Measurements from ENCODE around the gene TRABD2B. TPM values are rescaled to one million over a fixed set of nuclear protein-coding genes. Genes with fewer than 3 reads are reported as not detected.

The TRABD2B gene
- total RNA-seq, 4 donors from 2014 or later: 0.05 to 0.15 (median 0.12) TPM

- Histone ChIP-seq H3K36me3 (no peaks in the 10 kb centered on the region), H3K27me3 (no peaks in the 10 kb centered on the region), H3K27ac (no peak overlapping the region), H3K9me3 (no peaks in the 10 kb centered on the region), H3K4me1 (peaks cover 5 to 10% of the 10 kb centered on the region in 2 donors), H3K4me3 (no peak overlapping the region)
- in situ Hi-C loops (cut with MboI; ENCODE audit: low sequenced_read_pairs in 4 of 4) (no loop called here), intact Hi-C loops (cut with DNase I; ENCODE audit: low total_unique reads) (no loop called here)
- DNase-seq: no peak
- TF ChIP-seq CTCF (IDR thresholded peaks at IDR 0.05 in 4 of 5, conservative IDR thresholded peaks at IDR 0.05 in 1 of 5) (no peak), POLR2A (IDR thresholded peaks at IDR 0.05) (no peak)
- ATAC-seq: no peak
Measured at GRCh38 chr1:47968556-47968888, 28.7 kb downstream of the TRABD2B start.

GRCh38 chr1:47967864-47968555 is 29.2 kb downstream of the TRABD2B start:
- intact Hi-C loops (cut with DNase I; ENCODE audit: low total_unique reads): no loop called here
- ATAC-seq: no peak
- peaks cover 5 to 16% of the 10 kb centered on the region in 2 donors for H3K4me1 ChIP-seq

GRCh38 chr1:47965816-47966215 is 31.4 kb downstream of the TRABD2B start:
- no peaks in the 10 kb centered on the region for H3K36me3 ChIP-seq
- in situ Hi-C loops (cut with MboI; ENCODE audit: low sequenced_read_pairs in 4 of 4): no loop called here
- no peak for TF ChIP-seq CTCF (IDR thresholded peaks at IDR 0.05 in 4 of 5, conservative IDR thresholded peaks at IDR 0.05 in 1 of 5)
- no peak for TF ChIP-seq POLR2A (IDR thresholded peaks at IDR 0.05)
- intact Hi-C loops (cut with DNase I; ENCODE audit: low total_unique reads): no loop called here
- H3K4me1 ChIP-seq: peaks cover 5 to 18% of the 10 kb centered on the region in 2 donors
- H3K27me3 ChIP-seq: no peaks in the 10 kb centered on the region
- DNase-seq (no peak), ATAC-seq (no peak)
- H3K27ac ChIP-seq: no peak overlapping the region
- no peak overlapping the region for H3K4me3 ChIP-seq
- H3K9me3 ChIP-seq: no peaks in the 10 kb centered on the region

More at GRCh38 chr1:47967864-47968555, 29.2 kb downstream of the TRABD2B start:
- no peaks in the 10 kb centered on the region for H3K27me3 ChIP-seq
- no peaks in the 10 kb centered on the region for H3K36me3 ChIP-seq
- in situ Hi-C loops (cut with MboI; ENCODE audit: low sequenced_read_pairs in 4 of 4): no loop called here
- DNase-seq: no peak
- no peak overlapping the region for H3K27ac ChIP-seq
- H3K4me3 ChIP-seq: no peak overlapping the region
- H3K9me3 ChIP-seq: no peaks in the 10 kb centered on the region
- TF ChIP-seq CTCF (IDR thresholded peaks at IDR 0.05 in 4 of 5, conservative IDR thresholded peaks at IDR 0.05 in 1 of 5) (no peak), POLR2A (IDR thresholded peaks at IDR 0.05) (no peak)

- in situ Hi-C loops (cut with MboI; ENCODE audit: low sequenced_read_pairs in 4 of 4): no loop called here
Measured at GRCh38 chr1:47964636-47965035, 32.5 kb downstream of the TRABD2B start.

More at GRCh38 chr1:47964636-47965035, 32.5 kb downstream of the TRABD2B start:
- H3K9me3 ChIP-seq: no peaks in the 10 kb centered on the region
- no peaks in the 10 kb centered on the region for H3K27me3 ChIP-seq
- ATAC-seq: no peak
- no peak for DNase-seq
- peaks cover 5 to 18% of the 10 kb centered on the region in 2 donors for H3K4me1 ChIP-seq
- intact Hi-C loops (cut with DNase I; ENCODE audit: low total_unique reads): no loop called here
- no peak overlapping the region for H3K4me3 ChIP-seq
- TF ChIP-seq CTCF (IDR thresholded peaks at IDR 0.05 in 4 of 5, conservative IDR thresholded peaks at IDR 0.05 in 1 of 5): no peak
- TF ChIP-seq POLR2A (IDR thresholded peaks at IDR 0.05): no peak
- peak overlapping the region in 2 of 4 donors; percentile 58 to 76 for H3K27ac ChIP-seq
- H3K36me3 ChIP-seq: no peaks in the 10 kb centered on the region
